CD14-positive monocyte (primary cell): ENCODE results near the gene STK11IP. TPM values are rescaled to one million over a fixed set of nuclear protein-coding genes. Genes with fewer than 3 reads are reported as not detected.

Experiments used
- DNase-seq, 3 donors: peaks; one replicate each; pipeline ENCODE4 v3.0.0-alpha.2; 2011 to 2022
- H2AFZ ChIP-seq: 2 replicates; pipeline ENCODE4 v1.6.0; 2012; ENCODE audit warnings: mild to moderate bottlenecking, low read depth, low read length, inconsistent platforms; ENCODE audit not compliant: insufficient read depth, poor library complexity, severe bottlenecking
- H3K27ac ChIP-seq, 2 donors: 1 replicate in 1 of 2; 2 replicates in 1 of 2; pipeline ENCODE4 v1.5.1; 2012 to 2013; ENCODE audit warnings: low read length in 2 of 2, control low read depth in 1 of 2, inconsistent platforms in 1 of 2, low read depth in 1 of 2, mild to moderate bottlenecking in 1 of 2
- H3K27me3 ChIP-seq, 2 donors: one replicate each; pipeline versions ENCODE4 v1.6.0 to v1.6.1; 2011 to 2013; ENCODE audit warnings: low read length in 2 of 2; ENCODE audit not compliant: control insufficient read depth in 2 of 2, insufficient read depth in 2 of 2
- H3K36me3 ChIP-seq, 2 donors: replicated peaks in 1 of 2; 1 replicate in 1 of 2; 2 replicates in 1 of 2; pipeline versions ENCODE4 v1.5.1 to v1.6.1; 2012 to 2013; ENCODE audit warnings: low read length in 2 of 2, control low read depth in 1 of 2, inconsistent platforms in 1 of 2, mild to moderate bottlenecking in 1 of 2; ENCODE audit not compliant: insufficient read depth in 2 of 2, control insufficient read depth in 1 of 2
- H3K4me1 ChIP-seq, 2 donors: 1 replicate in 1 of 2; 2 replicates in 1 of 2; pipeline versions ENCODE4 v1.5.1 to v1.6.1; 2012 to 2013; ENCODE audit warnings: low read length in 2 of 2, control low read depth in 1 of 2, inconsistent platforms in 1 of 2, mild to moderate bottlenecking in 1 of 2, moderate library complexity in 1 of 2; ENCODE audit not compliant: insufficient read depth in 2 of 2, control insufficient read depth in 1 of 2
- H3K4me2 ChIP-seq: replicated peaks from 2 replicates; pipeline ENCODE3; 2012; ENCODE audit warnings: low read length, moderate library complexity, mild to moderate bottlenecking; ENCODE audit not compliant: poor library complexity, severe bottlenecking; ENCODE audit errors: extremely low read depth
- H3K4me3 ChIP-seq, 3 experiments: fragments of 200-600 bp in 1 of 3; sonication (generic) in 1 of 3; replicated peaks in 1 of 3; 1 replicate in 2 of 3; 2 replicates in 1 of 3; pipeline ENCODE4 v1.5.1; 2011 to 2013; ENCODE audit warnings: low read length in 3 of 3, mild to moderate bottlenecking in 3 of 3, control low read depth in 2 of 3, low read depth in 2 of 3, inconsistent platforms in 1 of 3, moderate library complexity in 1 of 3
- H3K79me2 ChIP-seq: 2 replicates; pipeline ENCODE4 v1.6.0; 2012; ENCODE audit warnings: mild to moderate bottlenecking, control low read depth, inconsistent platforms, low read length, moderate library complexity; ENCODE audit not compliant: insufficient read depth
- H3K9ac ChIP-seq: 2 replicates; pipeline ENCODE4 v1.6.0; 2017; ENCODE audit warnings: low read length, mild to moderate bottlenecking; ENCODE audit not compliant: insufficient read depth, poor library complexity, severe bottlenecking
- H3K9me3 ChIP-seq, 2 donors: replicated peaks in 1 of 2; 1 replicate in 1 of 2; 2 replicates in 1 of 2; pipeline versions ENCODE4 v1.5.1 to v1.6.1; 2012 to 2013; ENCODE audit warnings: low read length in 2 of 2, control low read depth in 1 of 2; ENCODE audit not compliant: control insufficient read depth in 1 of 2, insufficient read depth in 1 of 2
- H4K20me1 ChIP-seq: 2 replicates; pipeline ENCODE4 v1.6.0; 2012; ENCODE audit warnings: mild to moderate bottlenecking, low read length, control low read depth, moderate library complexity; ENCODE audit not compliant: insufficient read depth
- H3K27ac Mint-ChIP-seq, 7 donors: one replicate each; pipeline ENCODE4 v1.8.0; 2020; ENCODE audit warnings: mild to moderate bottlenecking in 7 of 7, mixed read lengths in 7 of 7, moderate library complexity in 6 of 7, inconsistent platforms in 2 of 7
- H3K27me3 Mint-ChIP-seq, 3 donors: one replicate each; pipeline ENCODE4 v1.8.0; 2021 to 2022; ENCODE audit warnings: low read depth in 3 of 3, mild to moderate bottlenecking in 3 of 3, mixed read lengths in 3 of 3, moderate library complexity in 3 of 3, inconsistent platforms in 1 of 3
- H3K36me3 Mint-ChIP-seq, 2 donors: one replicate each; pipeline ENCODE4 v1.8.0; 2020; ENCODE audit warnings: mixed read lengths in 2 of 2, inconsistent platforms in 1 of 2, mild to moderate bottlenecking in 1 of 2
- H3K4me1 Mint-ChIP-seq: one replicate; pipeline ENCODE4 v1.8.0; 2020; ENCODE audit warnings: mild to moderate bottlenecking, mixed read lengths
- H3K4me3 Mint-ChIP-seq, 2 donors: one replicate each; pipeline ENCODE4 v1.8.0; 2020; ENCODE audit warnings: mild to moderate bottlenecking in 2 of 2, mixed read lengths in 2 of 2, moderate library complexity in 1 of 2
- H3K9me3 Mint-ChIP-seq, 7 donors: one replicate each; pipeline ENCODE4 v1.8.0; 2020 to 2022; ENCODE audit warnings: mixed read lengths in 7 of 7, mild to moderate bottlenecking in 6 of 7, moderate library complexity in 6 of 7, inconsistent platforms in 2 of 7
- CTCF ChIP-seq: fragments of 200-600 bp; IDR thresholded peaks from one replicate; pipeline ENCODE4 v1.8.0; 2022; ENCODE audit warnings: antibody characterized with exemption, mild to moderate bottlenecking
- WGBS: methylation state at CpG from one replicate; pipeline ENCODE4 v1.1.5; 2013; ENCODE audit warnings: missing lambda C conversion rate; ENCODE audit not compliant: insufficient coverage; 5-methylcytosine and 5-hydroxymethylcytosine counted together
- intact Hi-C, 2 donors: fragments of 100-400 bp; cut with micrococcal nuclease; formaldehyde crosslinking; loops; one replicate each; pipeline versions ENCODE4 v1.15.0 to v1.15.1; 2023
- polyA plus RNA-seq, 3 donors: library from polyadenylated mRNA; depleted of rRNA in 1 of 3; unstranded in 2 of 3; stranded (reverse) in 1 of 3; fragments of 300-500 nt in 2 of 3; fragments of >200 nt in 1 of 3; fragmentation: Illumina TruSeq in 2 of 3; gene quantifications; 1 replicate in 2 of 3; 2 replicates in 1 of 3; pipeline ENCODE4 v1.2.3, GENCODE V29; 2012 to 2021

STK11IP gene
- polyA plus RNA-seq, 3 donors = 13.0 to 79.1 (median 15.7) TPM

GRCh38 chr2:219574484-219575311 is 23.0 kb upstream of the STK11IP start:
- no peak for DNase-seq
- Mint-ChIP-seq H3K36me3 (peaks cover 0 to 5% of the 10 kb centered on the region in 2 donors), H3K27me3 (peaks cover 34 to 42% (median 35%) of the 10 kb centered on the region in 3 donors), H3K4me1 (peaks cover 20% of the 10 kb centered on the region), H3K4me3 (no peak overlapping the region), H3K27ac (no peak overlapping the region), H3K9me3 (peaks cover 0 to 10% (median 3%) of the 10 kb centered on the region in 7 donors)
- H3K9ac ChIP-seq = no peak overlapping the region
- 91% methylated on average over 19 of the region's 22 CpGs for WGBS
- no peak overlapping the region for H3K4me3 ChIP-seq
- H3K27me3 ChIP-seq = peaks cover 16 to 33% of the 10 kb centered on the region in 2 donors
- H4K20me1 ChIP-seq = no peaks in the 10 kb centered on the region
- no peaks in the 10 kb centered on the region for H3K79me2 ChIP-seq
- H3K4me2 ChIP-seq = no peak overlapping the region
- intact Hi-C loops = no loop called here
- H3K4me1 ChIP-seq = peaks cover 8 to 26% of the 10 kb centered on the region in 2 donors
- H3K9me3 ChIP-seq = no peaks in the 10 kb centered on the region
- no peak overlapping the region for H3K27ac ChIP-seq
- TF ChIP-seq CTCF = no peak
- H2AFZ ChIP-seq = no peak overlapping the region
- no peaks in the 10 kb centered on the region for H3K36me3 ChIP-seq

- Histone ChIP-seq H2AFZ (no peak overlapping the region), H3K4me3 (no peak overlapping the region), H3K79me2 (no peaks in the 10 kb centered on the region), H3K27me3 (peaks cover 12 to 26% of the 10 kb centered on the region in 2 donors), H4K20me1 (no peaks in the 10 kb centered on the region), H3K9me3 (no peaks in the 10 kb centered on the region), H3K36me3 (no peaks in the 10 kb centered on the region), H3K9ac (no peak overlapping the region), H3K4me1 (peaks cover 8 to 18% of the 10 kb centered on the region in 2 donors), H3K27ac (no peak overlapping the region), H3K4me2 (no peak overlapping the region)
- H3K27ac Mint-ChIP-seq = no peak overlapping the region
- DNase-seq = no peak
- H3K4me1 Mint-ChIP-seq = peaks cover 18% of the 10 kb centered on the region
- H3K9me3 Mint-ChIP-seq = peaks cover 0 to 5% (median 0%) of the 10 kb centered on the region in 7 donors
- no peak overlapping the region for H3K4me3 Mint-ChIP-seq
- H3K36me3 Mint-ChIP-seq = peaks cover 0 to 4% of the 10 kb centered on the region in 2 donors
- 100% methylated on average over 2 of the region's 6 CpGs for WGBS
- TF ChIP-seq CTCF = no peak
- intact Hi-C loops = no loop called here
- peaks cover 26 to 33% (median 29%) of the 10 kb centered on the region in 3 donors for H3K27me3 Mint-ChIP-seq
These were observed 21.8 kb upstream of the STK11IP start for GRCh38 chr2:219575566-219576504.
